ENCODE results near the gene B4GALT5.

The B4GALT5 gene

DNA sequence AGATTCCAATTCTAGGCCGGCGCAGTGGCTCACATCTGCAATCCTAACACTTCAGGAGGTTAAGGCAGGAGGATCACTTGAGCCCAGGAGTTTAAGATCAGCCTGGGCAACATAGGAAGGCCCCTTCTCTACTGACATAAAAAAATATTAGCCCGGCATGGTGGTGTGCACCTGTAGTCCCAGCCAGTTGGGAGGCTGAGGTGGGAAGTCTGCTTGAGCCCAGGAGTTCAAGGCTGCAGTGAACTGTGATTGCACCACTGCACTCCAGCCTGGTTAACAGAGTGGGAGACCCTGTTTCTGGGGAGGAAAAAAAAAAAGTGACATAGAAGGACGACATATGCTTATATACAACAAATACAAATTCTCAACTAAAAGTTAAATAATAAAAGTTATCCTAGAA, 30.9 kb downstream of the B4GALT5 start:
- no peaks in the 10 kb centered on the region for H3K27me3 ChIP-seq
- H3K36me3 ChIP-seq: peaks cover 12% of the 10 kb centered on the region
- peaks cover 99% of the 10 kb centered on the region for H4K20me1 ChIP-seq
- H3K27ac ChIP-seq: no peak overlapping the region
- H3K4me2 ChIP-seq: no peak overlapping the region
- no peaks in the 10 kb centered on the region for H3K9me3 ChIP-seq
- no peak overlapping the region for H3K4me3 ChIP-seq
- H3K9ac ChIP-seq: no peak overlapping the region
- no peak for TF ChIP-seq Cebpa-rat (IDR thresholded peaks at IDR 0.05)
- peaks cover 46% of the 10 kb centered on the region for H3K4me1 ChIP-seq

DNA sequence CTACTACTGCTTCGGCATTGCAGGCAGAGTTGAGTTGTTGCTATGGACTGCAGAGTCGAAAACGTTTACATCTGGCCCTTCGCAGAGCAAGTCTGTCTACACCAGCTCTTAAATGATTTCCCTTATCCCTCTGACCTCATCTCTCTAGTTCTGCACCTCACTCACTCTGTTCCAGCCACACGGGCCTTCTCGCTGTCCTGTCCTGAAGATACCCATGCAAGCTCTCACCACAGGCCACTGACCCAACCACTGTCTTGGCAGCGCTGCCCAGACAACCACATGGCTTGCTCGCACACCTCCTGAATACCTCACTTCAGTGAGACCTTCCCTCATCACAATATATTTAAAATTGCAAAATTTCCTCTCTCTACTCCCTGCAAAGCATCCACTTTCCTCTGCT, 31.4 kb downstream of the B4GALT5 start:
- Histone ChIP-seq H4K20me1 (peaks cover 99% of the 10 kb centered on the region), H3K36me3 (peaks cover 12% of the 10 kb centered on the region), H3K27ac (no peak overlapping the region), H3K4me3 (no peak overlapping the region), H3K4me2 (no peak overlapping the region), H3K9me3 (no peaks in the 10 kb centered on the region), H3K4me1 (peaks cover 46% of the 10 kb centered on the region), H3K27me3 (no peaks in the 10 kb centered on the region), H3K9ac (no peak overlapping the region)
- no peak for TF ChIP-seq Cebpa-rat (IDR thresholded peaks at IDR 0.05)

DNA sequence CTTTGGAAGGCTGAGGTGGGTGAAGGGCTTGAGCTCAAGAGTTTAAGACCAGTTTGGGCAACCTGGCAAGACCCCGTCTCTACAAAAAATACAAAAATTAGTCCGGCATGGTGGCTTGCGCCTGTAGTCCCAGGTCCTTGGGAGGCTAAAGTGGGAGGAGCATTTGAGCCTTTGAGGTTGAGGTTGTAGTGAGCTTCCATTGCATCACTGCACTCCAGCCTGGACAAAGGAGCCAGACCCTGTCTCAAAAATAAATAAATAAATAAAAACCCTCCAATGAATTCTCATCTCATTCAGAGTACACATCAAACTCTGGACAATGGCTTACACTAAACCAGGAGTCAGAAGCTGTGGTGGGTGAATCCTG, 31.8 kb downstream of the B4GALT5 start:
- Histone ChIP-seq H3K4me1 (peaks cover 48% of the 10 kb centered on the region), H3K9me3 (no peaks in the 10 kb centered on the region), H3K4me2 (no peak overlapping the region), H3K4me3 (no peak overlapping the region), H3K27me3 (no peaks in the 10 kb centered on the region), H3K9ac (no peak overlapping the region), H3K27ac (no peak overlapping the region), H4K20me1 (peaks cover 99% of the 10 kb centered on the region), H3K36me3 (peaks cover 12% of the 10 kb centered on the region)
- TF ChIP-seq Cebpa-rat (IDR thresholded peaks at IDR 0.05): no peak

DNA sequence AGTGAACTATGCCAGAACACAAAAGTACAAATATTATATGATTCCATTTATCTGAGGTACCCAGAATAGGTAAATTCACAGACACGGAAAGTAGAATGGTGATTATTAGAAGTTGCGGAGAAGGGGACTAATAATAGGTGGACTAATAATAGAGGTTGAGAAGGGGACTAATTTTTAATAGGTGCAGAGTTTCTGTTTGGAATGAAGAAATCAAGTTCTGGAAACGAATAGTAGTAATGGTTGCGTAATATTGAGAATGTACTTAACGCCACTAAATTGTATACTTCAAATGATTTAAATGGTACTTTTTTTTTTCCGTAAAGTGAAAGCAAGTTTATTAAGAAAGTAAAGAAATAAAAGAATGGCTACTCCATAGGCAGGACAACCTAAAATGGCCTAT, 33.2 kb downstream of the B4GALT5 start:
- Histone ChIP-seq H4K20me1 (peaks cover 98% of the 10 kb centered on the region), H3K36me3 (peaks cover 12% of the 10 kb centered on the region), H3K9ac (no peak overlapping the region), H3K9me3 (no peaks in the 10 kb centered on the region), H3K27me3 (no peaks in the 10 kb centered on the region), H3K4me1 (peaks cover 43% of the 10 kb centered on the region), H3K4me3 (no peak overlapping the region), H3K4me2 (no peak overlapping the region), H3K27ac (no peak overlapping the region)
- TF ChIP-seq Cebpa-rat (IDR thresholded peaks at IDR 0.05): peak; percentile 41; the same call in 1 of the 2 replicates

DNA sequence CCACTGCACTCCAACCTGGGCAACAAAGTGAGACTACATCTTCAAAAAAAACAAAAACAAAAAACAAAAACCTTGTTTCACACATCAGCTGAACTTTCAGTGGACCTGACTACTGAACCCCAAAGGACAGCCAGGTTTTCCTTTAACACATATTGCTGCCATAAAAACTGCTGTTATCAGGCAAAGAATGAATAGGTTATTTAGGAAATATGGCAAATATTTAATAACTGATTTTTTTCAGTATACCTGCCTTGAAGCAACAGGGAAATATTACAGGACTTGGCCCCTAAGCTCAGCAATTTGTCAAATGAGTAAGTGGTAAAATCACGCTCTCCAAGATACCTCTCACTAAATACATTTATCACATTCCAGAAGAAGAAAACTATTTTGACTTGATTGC, 34.0 kb downstream of the B4GALT5 start:
- H3K36me3 ChIP-seq: peaks cover 12% of the 10 kb centered on the region
- no peak for TF ChIP-seq Cebpa-rat (IDR thresholded peaks at IDR 0.05)
- no peak overlapping the region for H3K9ac ChIP-seq
- no peaks in the 10 kb centered on the region for H3K9me3 ChIP-seq
- peaks cover 98% of the 10 kb centered on the region for H4K20me1 ChIP-seq
- no peak overlapping the region for H3K4me3 ChIP-seq
- no peak overlapping the region for H3K4me2 ChIP-seq
- peaks cover 34% of the 10 kb centered on the region for H3K4me1 ChIP-seq
- no peak overlapping the region for H3K27ac ChIP-seq
- H3K27me3 ChIP-seq: no peaks in the 10 kb centered on the region

DNA sequence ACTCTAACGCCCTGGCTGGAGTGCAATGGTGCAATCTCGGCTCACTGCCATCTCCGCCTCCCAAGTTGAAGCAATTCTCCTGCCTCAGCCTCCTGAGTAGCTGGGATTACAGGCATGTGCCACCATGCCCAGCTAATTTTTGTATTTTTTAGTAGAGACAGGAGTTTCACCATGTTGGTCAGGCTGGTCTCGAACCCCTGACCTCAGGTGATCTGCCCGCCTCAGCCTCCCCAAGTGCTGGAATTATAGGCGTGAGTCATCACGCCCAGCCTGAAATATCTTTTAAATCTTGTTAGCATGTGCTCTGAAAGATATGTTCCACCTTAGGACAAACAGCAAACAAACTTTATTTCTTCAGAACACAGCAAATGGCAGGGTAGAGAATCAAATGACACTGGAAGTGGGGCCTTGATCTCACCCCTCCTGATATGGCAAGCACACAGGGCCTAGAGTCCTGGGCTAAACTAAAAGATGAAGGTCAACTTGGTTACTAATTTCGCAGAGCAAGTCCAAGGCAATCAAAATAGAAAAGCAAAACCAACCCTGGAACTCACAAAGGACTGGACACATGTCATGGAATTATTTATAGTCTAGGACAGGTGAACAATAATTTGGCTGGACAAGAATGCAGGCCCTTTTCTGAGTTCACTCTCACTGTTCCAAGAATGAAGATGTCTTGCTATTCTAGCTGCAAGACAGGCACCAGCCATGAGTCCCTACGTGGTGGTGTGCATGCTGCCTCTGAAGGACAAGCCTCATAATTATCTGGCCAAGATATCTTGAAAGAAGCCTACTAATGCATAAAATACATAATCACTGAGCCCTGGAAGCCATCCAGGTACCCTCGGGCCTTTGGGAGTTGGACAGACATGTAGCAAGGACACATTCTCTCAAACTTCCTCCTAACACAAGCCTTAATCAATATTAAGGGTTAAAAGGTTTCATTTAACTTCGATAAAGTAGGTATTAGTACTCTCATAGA, 35.6 kb downstream of the B4GALT5 start:
- H3K4me2 ChIP-seq: peak overlapping the region; percentile 49; the same call in 1 of the 2 replicates
- no peak overlapping the region for H3K27ac ChIP-seq
- no peaks in the 10 kb centered on the region for H3K27me3 ChIP-seq
- no peak for TF ChIP-seq Cebpa-rat (IDR thresholded peaks at IDR 0.05)
- H3K36me3 ChIP-seq: peaks cover 12% of the 10 kb centered on the region
- H4K20me1 ChIP-seq: peaks cover 98% of the 10 kb centered on the region
- H3K4me3 ChIP-seq: no peak overlapping the region
- no peak overlapping the region for H3K9ac ChIP-seq
- peaks cover 31% of the 10 kb centered on the region for H3K4me1 ChIP-seq
- no peaks in the 10 kb centered on the region for H3K9me3 ChIP-seq

DNA sequence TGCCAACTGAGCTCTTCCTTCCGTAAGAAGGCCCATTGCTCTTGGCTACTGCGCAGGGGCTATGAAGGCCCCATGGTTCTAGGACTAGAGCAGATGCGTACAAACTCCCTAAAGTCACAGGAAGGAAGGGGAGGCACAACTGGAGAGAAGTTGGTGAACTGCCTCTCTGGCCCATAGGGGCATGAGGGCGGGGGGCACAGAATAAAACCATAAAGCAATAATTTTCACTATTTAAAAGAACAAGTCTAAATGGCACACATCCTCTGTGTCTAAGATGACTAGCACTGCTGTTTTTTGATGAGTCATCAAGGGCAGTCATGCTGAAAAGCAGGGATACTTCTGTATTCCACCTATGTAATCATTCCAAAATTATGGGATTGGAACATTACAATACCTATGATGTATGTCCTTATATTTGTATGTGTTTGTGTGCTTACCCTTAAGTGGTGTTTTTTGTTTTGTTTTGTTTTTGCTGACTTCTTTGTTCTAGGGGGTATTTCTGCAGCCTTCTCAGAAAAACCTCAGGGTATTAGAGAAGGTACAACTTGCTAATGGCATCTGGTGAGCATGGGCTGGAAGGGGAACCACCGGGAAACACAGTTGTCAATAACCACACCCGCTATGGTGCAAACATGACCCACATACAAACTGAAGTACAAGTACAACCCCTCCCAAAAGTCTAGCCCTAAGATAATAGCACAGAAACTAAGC, 36.9 kb downstream of the B4GALT5 start:
- H3K9ac ChIP-seq: no peak overlapping the region
- H3K36me3 ChIP-seq: no peaks in the 10 kb centered on the region; the same call in 1 of the 2 replicates
- no peaks in the 10 kb centered on the region for H3K9me3 ChIP-seq
- H3K4me2 ChIP-seq: peak overlapping the region; percentile 49
- no peaks in the 10 kb centered on the region for H3K27me3 ChIP-seq
- TF ChIP-seq Cebpa-rat (IDR thresholded peaks at IDR 0.05): no peak
- H3K4me1 ChIP-seq: peaks cover 31% of the 10 kb centered on the region
- H4K20me1 ChIP-seq: peaks cover 99% of the 10 kb centered on the region
- no peak overlapping the region for H3K4me3 ChIP-seq
- no peak overlapping the region for H3K27ac ChIP-seq

DNA sequence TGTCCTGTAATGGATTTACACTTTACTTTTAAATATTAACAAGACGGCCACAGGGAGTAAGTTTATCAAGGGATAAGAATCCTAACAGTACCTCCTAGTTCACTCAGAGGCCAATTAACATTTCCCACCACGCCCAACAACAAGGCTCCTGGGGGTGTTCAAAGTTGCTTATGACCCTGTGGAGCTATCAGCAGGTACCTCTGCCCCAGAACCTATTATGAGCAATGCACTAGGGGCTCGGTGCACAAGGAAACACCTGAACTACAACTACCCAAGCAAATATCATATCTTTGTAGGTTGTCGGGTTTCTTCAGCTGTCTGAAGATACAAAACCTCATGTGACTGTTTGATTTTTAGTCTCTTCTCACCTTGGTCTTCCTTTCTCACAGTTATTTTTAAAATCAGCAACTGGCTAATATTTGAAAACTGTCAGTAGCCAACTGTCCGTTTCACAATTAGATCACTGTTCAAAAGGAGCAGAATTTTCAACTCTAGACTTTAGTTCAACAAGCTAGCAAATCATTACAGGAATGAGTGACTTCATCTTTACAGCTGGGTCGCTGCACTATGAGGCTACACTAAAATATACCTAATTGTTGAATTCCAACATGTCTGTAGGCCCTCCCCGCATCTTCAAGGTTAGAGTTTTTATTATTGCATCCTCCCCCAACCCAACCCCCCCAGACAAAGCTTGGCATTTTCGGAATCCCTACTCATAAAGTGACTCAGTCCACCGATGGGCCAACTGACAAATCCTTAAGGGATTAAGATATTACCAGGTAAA, 38.1 kb downstream of the B4GALT5 start:
- H4K20me1 ChIP-seq: peaks cover 99% of the 10 kb centered on the region
- H3K4me2 ChIP-seq: no peak overlapping the region
- H3K27ac ChIP-seq: no peak overlapping the region
- H3K4me1 ChIP-seq: peaks cover 35% of the 10 kb centered on the region
- H3K9me3 ChIP-seq: no peaks in the 10 kb centered on the region
- H3K27me3 ChIP-seq: no peaks in the 10 kb centered on the region
- H3K4me3 ChIP-seq: no peak overlapping the region
- no peak overlapping the region for H3K9ac ChIP-seq
- no peaks in the 10 kb centered on the region; the same call in 1 of the 2 replicates for H3K36me3 ChIP-seq
- no peak for TF ChIP-seq Cebpa-rat (IDR thresholded peaks at IDR 0.05)
